Measurements from ENCODE around the gene WDR33. TPM values are rescaled to one million over a fixed set of nuclear protein-coding genes. Genes with fewer than 3 reads are reported as not detected.

WDR33 gene
- total RNA-seq, 2 donors from 2014 or later = 76.3 to 82.5 TPM

DNA sequence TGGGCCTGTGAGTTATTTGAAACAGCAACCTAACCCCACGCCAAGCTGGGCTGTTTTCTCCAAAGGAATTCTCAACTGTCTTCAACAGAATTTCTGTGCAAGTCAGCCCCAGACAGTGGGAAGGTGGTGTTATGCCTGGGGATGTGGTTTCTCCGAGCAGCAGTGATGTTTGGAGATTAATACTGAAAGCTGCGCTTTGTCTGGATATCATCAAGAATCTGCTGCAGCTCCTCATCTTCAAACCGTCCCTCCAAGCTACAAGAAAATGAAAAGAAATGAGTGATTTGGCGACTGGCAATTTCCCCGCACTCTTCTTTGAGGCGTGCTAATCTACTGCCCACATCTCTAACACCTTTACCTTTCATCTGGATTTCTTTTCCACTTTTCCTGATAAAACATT lies 37.0 kb upstream of the WDR33 start:
- no peaks in the 10 kb centered on the region for H3K27me3 ChIP-seq (ENCODE audit: control insufficient read depth, insufficient read depth, low read length, poor library complexity, severe bottlenecking)
- H3K27me3 Mint-ChIP-seq (ENCODE audit: insufficient read depth) = no peaks in the 10 kb centered on the region
- H3K36me3 Mint-ChIP-seq (ENCODE audit: low read depth) = peaks cover 75% of the 10 kb centered on the region
- no peaks in the 10 kb centered on the region for H3K9me3 Mint-ChIP-seq
- peaks cover 75% of the 10 kb centered on the region for H3K36me3 ChIP-seq (ENCODE audit: control insufficient read depth, insufficient read depth, low read length)
- H3K4me3 ChIP-seq (ENCODE audit: low read length) = no peak overlapping the region
- DNase-seq = no peak
- WGBS, 2 experiments (ENCODE audit: insufficient coverage in 1 of 2, insufficient read length in 1 of 2) = 98% methylated on average over 6 to 7 of the region's 7 CpGs
- H3K4me3 Mint-ChIP-seq = no peak overlapping the region
- H3K4me1 Mint-ChIP-seq = no peaks in the 10 kb centered on the region
- no peaks in the 10 kb centered on the region for H3K9me3 ChIP-seq (ENCODE audit: control insufficient read depth, low read length)
- TF ChIP-seq CTCF (conservative IDR thresholded peaks at IDR 0.05) = no peak
- H3K9ac ChIP-seq (ENCODE audit: extremely low read depth, low read length, poor library complexity, severe bottlenecking) = no peak overlapping the region
- no peak overlapping the region for H3K27ac ChIP-seq (ENCODE audit: low read depth, low read length)
- H3K27ac Mint-ChIP-seq = no peak overlapping the region
- no peaks in the 10 kb centered on the region for H3K4me1 ChIP-seq (ENCODE audit: control insufficient read depth, insufficient read depth, low read length)

DNA sequence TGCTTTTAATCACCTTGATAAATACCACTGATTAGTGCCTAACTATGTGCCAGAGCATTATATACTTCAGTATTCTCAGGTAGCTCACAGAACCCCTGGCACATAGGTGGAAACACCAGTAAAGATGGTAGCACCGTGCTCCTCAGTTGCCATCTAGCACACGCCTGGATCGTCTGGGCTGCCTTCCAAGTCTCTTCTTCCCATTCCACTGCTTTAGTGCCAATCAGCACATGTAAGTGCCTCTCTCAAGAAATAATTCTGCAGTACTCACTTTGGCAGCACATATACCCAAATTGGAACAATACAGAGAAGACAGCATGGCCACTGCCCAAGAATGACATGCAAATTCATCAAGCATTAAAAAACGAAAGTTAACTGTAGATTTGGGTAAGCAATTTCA lies 34.0 kb upstream of the WDR33 start:
- H3K27ac Mint-ChIP-seq = no peak overlapping the region
- no peak overlapping the region for H3K27ac ChIP-seq (ENCODE audit: low read depth, low read length)
- WGBS, 2 experiments (ENCODE audit: insufficient coverage in 1 of 2, insufficient read length in 1 of 2) = 93 to 100% methylated on average over 3 to 4 of the region's 4 CpGs

GRCh38 chr2:127843677-127844076 lies 32.7 kb upstream of the WDR33 start:
- peaks cover 34% of the 10 kb centered on the region for H3K36me3 ChIP-seq (ENCODE audit: control insufficient read depth, insufficient read depth, low read length)
- no peak overlapping the region for H3K4me3 Mint-ChIP-seq
- TF ChIP-seq CTCF (conservative IDR thresholded peaks at IDR 0.05) = no peak
- no peaks in the 10 kb centered on the region for H3K9me3 ChIP-seq (ENCODE audit: control insufficient read depth, low read length)
- H3K27me3 ChIP-seq (ENCODE audit: control insufficient read depth, insufficient read depth, low read length, poor library complexity, severe bottlenecking) = no peaks in the 10 kb centered on the region
- no peak overlapping the region for H3K9ac ChIP-seq (ENCODE audit: extremely low read depth, low read length, poor library complexity, severe bottlenecking)
- no peak overlapping the region for H3K27ac Mint-ChIP-seq
- H3K27ac ChIP-seq (ENCODE audit: low read depth, low read length) = no peak overlapping the region
- H3K4me1 Mint-ChIP-seq = no peaks in the 10 kb centered on the region
- H3K4me3 ChIP-seq (ENCODE audit: low read length) = no peak overlapping the region
- H3K9me3 Mint-ChIP-seq = no peaks in the 10 kb centered on the region
- 94 to 100% methylated on average over 3 to 6 of the region's 6 CpGs for WGBS, 2 experiments (ENCODE audit: insufficient coverage in 1 of 2, insufficient read length in 1 of 2)
- H3K27me3 Mint-ChIP-seq (ENCODE audit: insufficient read depth) = no peaks in the 10 kb centered on the region
- H3K36me3 Mint-ChIP-seq (ENCODE audit: low read depth) = peaks cover 36% of the 10 kb centered on the region
- H3K4me1 ChIP-seq (ENCODE audit: control insufficient read depth, insufficient read depth, low read length) = no peaks in the 10 kb centered on the region
- DNase-seq = no peak

More for the DNA sequence above, 34.0 kb upstream of the WDR33 start:
- Histone ChIP-seq H3K4me3 (ENCODE audit: low read length) (no peak overlapping the region), H3K9me3 (ENCODE audit: control insufficient read depth, low read length) (no peaks in the 10 kb centered on the region), H3K9ac (ENCODE audit: extremely low read depth, low read length, poor library complexity, severe bottlenecking) (no peak overlapping the region), H3K4me1 (ENCODE audit: control insufficient read depth, insufficient read depth, low read length) (no peaks in the 10 kb centered on the region), H3K27me3 (ENCODE audit: control insufficient read depth, insufficient read depth, low read length, poor library complexity, severe bottlenecking) (no peaks in the 10 kb centered on the region), H3K36me3 (ENCODE audit: control insufficient read depth, insufficient read depth, low read length) (peaks cover 47% of the 10 kb centered on the region)
- Mint-ChIP-seq H3K4me1 (no peaks in the 10 kb centered on the region), H3K27me3 (ENCODE audit: insufficient read depth) (no peaks in the 10 kb centered on the region), H3K36me3 (ENCODE audit: low read depth) (peaks cover 49% of the 10 kb centered on the region), H3K9me3 (no peaks in the 10 kb centered on the region), H3K4me3 (no peak overlapping the region)
- no peak for TF ChIP-seq CTCF (conservative IDR thresholded peaks at IDR 0.05)
- DNase-seq = no peak

Data from endodermal cell (in vitro differentiated cells).